Fibroblast of lung (primary cell): Measurements from ENCODE around the gene TNS3. TPM values are rescaled to one million over a fixed set of nuclear protein-coding genes. Genes with fewer than 3 reads are reported as not detected.

Experiments
- DNase-seq, 2 donors: peaks; one replicate each; pipeline versions ENCODE4 v3.0.0 to v3.0.0-alpha.2; 2010; ENCODE audit warnings: low read depth in 2 of 2
- H2AFZ ChIP-seq: 2 replicates; pipeline ENCODE4 v1.5.1; 2012; ENCODE audit warnings: low read length, control low read depth, inconsistent platforms
- H3K27ac ChIP-seq: 2 replicates; pipeline ENCODE4 v1.5.1; 2011; ENCODE audit warnings: low read length, control low read depth; ENCODE audit not compliant: insufficient read depth
- H3K27me3 ChIP-seq: 2 replicates; pipeline ENCODE4 v1.5.1; 2011; ENCODE audit warnings: mild to moderate bottlenecking, low read length; ENCODE audit not compliant: control insufficient read depth, insufficient read depth
- H3K36me3 ChIP-seq: 2 replicates; pipeline ENCODE4 v1.5.1; 2011; ENCODE audit warnings: low read length; ENCODE audit not compliant: control insufficient read depth, insufficient read depth
- H3K4me1 ChIP-seq: 2 replicates; pipeline ENCODE4 v1.5.1; 2011; ENCODE audit warnings: low read length; ENCODE audit not compliant: control insufficient read depth, insufficient read depth; ENCODE audit errors: extremely low read depth
- H3K4me2 ChIP-seq: 2 replicates; pipeline ENCODE4 v1.5.1; 2011; ENCODE audit warnings: low read length, control low read depth; ENCODE audit not compliant: insufficient read depth; ENCODE audit errors: extremely low read depth
- H3K4me3 ChIP-seq, 4 experiments: fragments of 200-600 bp in 1 of 4; sonication (generic) in 1 of 4; replicated peaks in 1 of 4; 2 replicates each; pipeline ENCODE4 v1.5.1; 2011 to 2016; ENCODE audit warnings: low read length in 4 of 4, low read depth in 3 of 4, mild to moderate bottlenecking in 3 of 4, control low read depth in 2 of 4, inconsistent platforms in 1 of 4, mixed read lengths in 1 of 4; ENCODE audit not compliant: insufficient read depth in 1 of 4; ENCODE audit errors: control extremely low read depth in 1 of 4
- H3K79me2 ChIP-seq: 2 replicates; pipeline ENCODE4 v1.5.1; 2012; ENCODE audit warnings: mild to moderate bottlenecking, low read length, inconsistent platforms; ENCODE audit not compliant: control insufficient read depth, insufficient read depth
- H3K9ac ChIP-seq: 2 replicates; pipeline ENCODE4 v1.5.1; 2011; ENCODE audit warnings: mild to moderate bottlenecking, low read length, control low read depth; ENCODE audit not compliant: insufficient read depth
- H3K9me3 ChIP-seq: 2 replicates; pipeline ENCODE4 v1.5.1; 2012; ENCODE audit warnings: low read depth, low read length; ENCODE audit not compliant: control insufficient read depth, insufficient read depth
- H4K20me1 ChIP-seq: 2 replicates; pipeline ENCODE4 v1.5.1; 2011; ENCODE audit warnings: low read length; ENCODE audit not compliant: control insufficient read depth, insufficient read depth; ENCODE audit errors: extremely low read depth
- CTCF ChIP-seq, 2 donors: IDR thresholded peaks in 1 of 2; conservative IDR thresholded peaks in 1 of 2; 1 replicate in 1 of 2; 2 replicates in 1 of 2; pipeline ENCODE4 v1.5.1; 2011 to 2012; ENCODE audit warnings: low read length in 2 of 2, control low read depth in 1 of 2, inconsistent platforms in 1 of 2, low read depth in 1 of 2, mild to moderate bottlenecking in 1 of 2
- EZH2 ChIP-seq: IDR thresholded peaks from 2 replicates; pipeline ENCODE4 v1.5.1; 2012; ENCODE audit warnings: low read length, control low read depth, mild to moderate bottlenecking; ENCODE audit errors: missing control alignments
- polyA plus RNA-seq, 2 donors: library from polyadenylated mRNA; depleted of rRNA in 1 of 2; stranded (reverse) in 1 of 2; unstranded in 1 of 2; fragments of >200 nt; gene quantifications; 2 replicates each; pipeline ENCODE4 v1.2.1, GENCODE V29; 2011 to 2012; ENCODE audit warnings: missing spikeins in 1 of 2
- total RNA-seq: library from RNA; depleted of rRNA; stranded (reverse); fragments of >200 nt; gene quantifications from 2 replicates; pipeline ENCODE4 v1.2.1, GENCODE V29; 2014

TNS3 gene
- total and polyA plus RNA-seq, 2 donors (not counting 1 experiment from before 2014, with no cell fraction given) = 74.4 to 88.8 TPM

- Histone ChIP-seq H4K20me1 (no peaks in the 10 kb centered on the region), H3K4me2 (no peak overlapping the region), H3K9ac (no peak overlapping the region), H3K4me1 (peaks cover 11% of the 10 kb centered on the region), H3K79me2 (no peaks in the 10 kb centered on the region), H3K9me3 (no peaks in the 10 kb centered on the region), H3K4me3 (no peak overlapping the region), H3K36me3 (no peaks in the 10 kb centered on the region), H3K27me3 (no peaks in the 10 kb centered on the region), H2AFZ (no peak overlapping the region), H3K27ac (no peak overlapping the region)
- DNase-seq = no peak
- TF ChIP-seq EZH2 (no peak), CTCF (conservative IDR thresholded peaks at IDR 0.05 in 1 of 2, IDR thresholded peaks at IDR 0.05 in 1 of 2; ENCODE audit: low read depth in 1 of 2, low read length in 2 of 2) (no peak)
Measured at GRCh38 chr7:47619806-47620205, 37.9 kb upstream of the TNS3 start.

DNA sequence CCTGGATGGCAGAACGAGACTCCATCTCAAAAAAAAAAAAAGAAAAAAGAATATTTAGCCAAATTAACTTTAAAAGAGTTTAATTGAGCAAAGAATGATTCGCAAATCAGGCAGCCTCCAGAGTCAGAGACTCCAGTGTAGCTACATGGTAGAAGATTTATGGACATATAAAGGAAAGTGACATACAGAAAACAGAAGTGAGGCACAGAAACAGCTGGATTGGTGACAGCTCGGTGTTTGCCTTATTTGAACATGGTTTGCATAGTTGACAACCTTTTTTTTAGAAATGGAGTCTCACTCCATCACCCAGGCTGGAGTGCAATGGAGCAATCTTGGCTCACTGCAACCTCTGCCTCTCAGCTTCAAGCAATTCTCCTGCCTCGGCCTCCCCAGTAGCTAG is 35.2 kb upstream of the TNS3 start:
- H3K9me3 ChIP-seq = no peaks in the 10 kb centered on the region
- no peak overlapping the region for H3K27ac ChIP-seq
- no peaks in the 10 kb centered on the region for H3K27me3 ChIP-seq
- H3K9ac ChIP-seq = no peak overlapping the region
- no peak overlapping the region for H3K4me3 ChIP-seq
- H3K4me2 ChIP-seq = no peak overlapping the region
- DNase-seq = no peak
- H4K20me1 ChIP-seq = no peaks in the 10 kb centered on the region
- H2AFZ ChIP-seq = no peak overlapping the region
- H3K4me1 ChIP-seq = peaks cover 4% of the 10 kb centered on the region
- TF ChIP-seq EZH2 = no peak
- no peak for TF ChIP-seq CTCF (conservative IDR thresholded peaks at IDR 0.05 in 1 of 2, IDR thresholded peaks at IDR 0.05 in 1 of 2; ENCODE audit: low read depth in 1 of 2, low read length in 2 of 2)
- H3K79me2 ChIP-seq = no peaks in the 10 kb centered on the region
- H3K36me3 ChIP-seq = no peaks in the 10 kb centered on the region

- Histone ChIP-seq H3K36me3 (no peaks in the 10 kb centered on the region), H3K27ac (no peak overlapping the region), H3K9ac (no peak overlapping the region), H3K4me3 (no peak overlapping the region), H3K4me1 (peaks cover 19% of the 10 kb centered on the region), H3K9me3 (no peaks in the 10 kb centered on the region), H2AFZ (no peak overlapping the region), H4K20me1 (no peaks in the 10 kb centered on the region), H3K27me3 (no peaks in the 10 kb centered on the region), H3K4me2 (no peak overlapping the region), H3K79me2 (no peaks in the 10 kb centered on the region)
- no peak for DNase-seq
- TF ChIP-seq CTCF (conservative IDR thresholded peaks at IDR 0.05 in 1 of 2, IDR thresholded peaks at IDR 0.05 in 1 of 2; ENCODE audit: low read depth in 1 of 2, low read length in 2 of 2) (no peak), EZH2 (no peak)
Measured at GRCh38 chr7:47614450-47614849, 32.5 kb upstream of the TNS3 start.
